BE2C (cell line): ENCODE results near the gene MSI1.

ENCODE experiments used
- DNase-seq: peaks from one replicate; pipeline ENCODE4 v3.0.0-alpha.2; 2020
- H3K27me3 ChIP-seq: fragments of 250-450 bp; sonication (Bioruptor Pico); 2 replicates; pipeline ENCODE4 v1.5.1; 2020; ENCODE audit warnings: mild to moderate bottlenecking
- H3K36me3 ChIP-seq: fragments of 250-450 bp; sonication (Bioruptor Pico); 2 replicates; pipeline ENCODE4 v1.5.1; 2020; ENCODE audit warnings: mild to moderate bottlenecking
- H3K4me1 ChIP-seq: fragments of 250-450 bp; sonication (Bioruptor Pico); 2 replicates; pipeline ENCODE4 v1.5.1; 2020
- H3K4me3 ChIP-seq: 2 replicates; pipeline ENCODE4 v1.5.1; 2011; ENCODE audit warnings: low read depth, low read length
- H3K9me3 ChIP-seq: fragments of 250-450 bp; sonication (Bioruptor Pico); 2 replicates; pipeline ENCODE4 v1.5.1; 2020
- CTCF ChIP-seq: IDR thresholded peaks from 2 replicates; pipeline ENCODE4 v1.5.1; 2012; ENCODE audit warnings: mild to moderate bottlenecking, low read depth, low read length

Gene MSI1

GRCh38 chr12:120361506-120362208 is 7.3 kb downstream of the MSI1 start:
- H3K9me3 ChIP-seq, result no peaks in the 10 kb centered on the region
- H3K4me3 ChIP-seq, result peak overlapping the region; percentile 60
- peaks cover 19% of the 10 kb centered on the region for H3K4me1 ChIP-seq
- TF ChIP-seq CTCF, result no peak
- no peaks in the 10 kb centered on the region for H3K27me3 ChIP-seq
- DNase-seq, result peak; percentile 92
- no peaks in the 10 kb centered on the region for H3K36me3 ChIP-seq

- no peak for DNase-seq
- peaks cover 19% of the 10 kb centered on the region for H3K4me1 ChIP-seq
- H3K36me3 ChIP-seq, result no peaks in the 10 kb centered on the region
- no peaks in the 10 kb centered on the region for H3K9me3 ChIP-seq
- no peaks in the 10 kb centered on the region for H3K27me3 ChIP-seq
- TF ChIP-seq CTCF, result no peak
- H3K4me3 ChIP-seq, result no peak overlapping the region
Measured at GRCh38 chr12:120359128-120359527, 9.8 kb downstream of the MSI1 start.

- no peak overlapping the region for H3K4me3 ChIP-seq
- H3K36me3 ChIP-seq, result no peaks in the 10 kb centered on the region
- TF ChIP-seq CTCF, result peak; percentile 24; the same call in 1 of the 2 replicates
- peaks cover 19% of the 10 kb centered on the region for H3K4me1 ChIP-seq
- DNase-seq, result no peak
- H3K9me3 ChIP-seq, result no peaks in the 10 kb centered on the region
- no peaks in the 10 kb centered on the region for H3K27me3 ChIP-seq
Measured at GRCh38 chr12:120358412-120359100, 10.4 kb downstream of the MSI1 start.

GRCh38 chr12:120357104-120357503 is 11.9 kb downstream of the MSI1 start:
- DNase-seq, result no peak
- Histone ChIP-seq H3K4me3 (peak overlapping the region; percentile 30; the same call in 1 of the 2 replicates), H3K27me3 (no peaks in the 10 kb centered on the region), H3K4me1 (peaks cover 4% of the 10 kb centered on the region), H3K36me3 (no peaks in the 10 kb centered on the region), H3K9me3 (no peaks in the 10 kb centered on the region)
- no peak for TF ChIP-seq CTCF

GRCh38 chr12:120356567-120357030 is 12.4 kb downstream of the MSI1 start:
- no peaks in the 10 kb centered on the region for H3K36me3 ChIP-seq
- peaks cover 3% of the 10 kb centered on the region for H3K4me1 ChIP-seq
- no peaks in the 10 kb centered on the region for H3K27me3 ChIP-seq
- H3K9me3 ChIP-seq, result no peaks in the 10 kb centered on the region
- peak; percentile 94 for TF ChIP-seq CTCF
- peak overlapping the region; percentile 30 for H3K4me3 ChIP-seq
- DNase-seq, result peak; percentile 93
